GM13976 (cell line): Measurements from ENCODE around the gene ARRB1.

ENCODE experiments used
- DNase-seq: peaks from one replicate; pipeline ENCODE4 v3.0.0; 2012; ENCODE audit warnings: low spot score
- in situ Hi-C: fragments of 300-500 bp; cut with MboI; formaldehyde crosslinking; loops from one replicate; pipeline ENCODE4 v1.12.0; 2022; ENCODE audit warnings: low sequenced_read_pairs, mixed read lengths, inconsistent platforms; ENCODE audit not compliant: unreplicated experiment
- TF ChIP-seq, protein P1 (sequence below): IDR thresholded peaks from 2 replicates; pipeline ENCODE4 v1.5.1; 2012; ENCODE audit warnings: borderline replicate concordance, mild to moderate bottlenecking; ENCODE audit not compliant: insufficient read depth; ENCODE audit errors: extremely low read depth, missing control alignments, control extremely low read depth

Gene ARRB1

DNA sequence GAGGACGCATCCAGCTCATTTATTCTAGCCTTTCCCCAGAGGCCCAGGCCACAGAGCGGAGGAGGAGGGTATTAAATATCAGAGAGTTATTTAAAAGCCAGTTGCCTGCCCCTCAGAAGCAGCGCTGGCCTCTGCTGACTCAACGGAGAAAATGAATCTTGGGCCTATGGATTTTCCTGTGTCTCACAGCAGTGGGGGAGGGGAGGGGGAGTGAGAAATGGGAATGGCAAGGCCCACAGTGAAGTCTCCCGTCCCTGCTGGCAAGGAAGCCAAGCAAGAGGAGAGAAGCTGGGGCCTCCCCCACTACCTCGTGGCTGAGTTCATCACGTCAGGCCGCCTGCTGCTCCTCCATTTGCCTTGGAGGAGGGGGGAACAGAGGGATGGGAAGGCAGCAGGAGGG lies 115.4 kb downstream of the ARRB1 start:
- DNase-seq: no peak
- in situ Hi-C loops: no loop called here
- TF ChIP-seq, protein P1, sequence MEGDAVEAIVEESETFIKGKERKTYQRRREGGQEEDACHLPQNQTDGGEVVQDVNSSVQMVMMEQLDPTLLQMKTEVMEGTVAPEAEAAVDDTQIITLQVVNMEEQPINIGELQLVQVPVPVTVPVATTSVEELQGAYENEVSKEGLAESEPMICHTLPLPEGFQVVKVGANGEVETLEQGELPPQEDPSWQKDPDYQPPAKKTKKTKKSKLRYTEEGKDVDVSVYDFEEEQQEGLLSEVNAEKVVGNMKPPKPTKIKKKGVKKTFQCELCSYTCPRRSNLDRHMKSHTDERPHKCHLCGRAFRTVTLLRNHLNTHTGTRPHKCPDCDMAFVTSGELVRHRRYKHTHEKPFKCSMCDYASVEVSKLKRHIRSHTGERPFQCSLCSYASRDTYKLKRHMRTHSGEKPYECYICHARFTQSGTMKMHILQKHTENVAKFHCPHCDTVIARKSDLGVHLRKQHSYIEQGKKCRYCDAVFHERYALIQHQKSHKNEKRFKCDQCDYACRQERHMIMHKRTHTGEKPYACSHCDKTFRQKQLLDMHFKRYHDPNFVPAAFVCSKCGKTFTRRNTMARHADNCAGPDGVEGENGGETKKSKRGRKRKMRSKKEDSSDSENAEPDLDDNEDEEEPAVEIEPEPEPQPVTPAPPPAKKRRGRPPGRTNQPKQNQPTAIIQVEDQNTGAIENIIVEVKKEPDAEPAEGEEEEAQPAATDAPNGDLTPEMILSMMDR: no peak

DNA sequence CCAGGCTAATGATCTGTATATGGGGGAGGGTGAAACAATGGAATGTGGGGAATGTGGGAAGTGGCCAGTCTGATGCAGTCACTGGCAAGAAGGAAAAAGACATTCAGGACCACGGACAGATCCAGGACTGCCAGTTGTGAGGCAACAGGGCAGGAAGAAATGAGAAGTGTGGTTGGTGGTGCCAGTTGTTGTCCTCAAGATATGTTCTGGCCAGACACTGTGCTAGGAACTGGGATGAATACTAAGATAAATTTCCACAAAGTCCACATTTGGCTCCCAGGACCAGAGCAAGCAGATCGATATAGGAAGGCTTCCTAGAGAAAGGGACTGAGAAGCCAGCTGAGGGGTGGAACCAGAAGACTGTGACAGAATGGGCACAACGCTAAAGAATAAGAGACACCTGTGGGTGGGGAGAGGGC lies 117.7 kb downstream of the ARRB1 start:
- TF ChIP-seq, protein P1: no peak
- in situ Hi-C loops: no loop called here
- no peak for DNase-seq

DNA sequence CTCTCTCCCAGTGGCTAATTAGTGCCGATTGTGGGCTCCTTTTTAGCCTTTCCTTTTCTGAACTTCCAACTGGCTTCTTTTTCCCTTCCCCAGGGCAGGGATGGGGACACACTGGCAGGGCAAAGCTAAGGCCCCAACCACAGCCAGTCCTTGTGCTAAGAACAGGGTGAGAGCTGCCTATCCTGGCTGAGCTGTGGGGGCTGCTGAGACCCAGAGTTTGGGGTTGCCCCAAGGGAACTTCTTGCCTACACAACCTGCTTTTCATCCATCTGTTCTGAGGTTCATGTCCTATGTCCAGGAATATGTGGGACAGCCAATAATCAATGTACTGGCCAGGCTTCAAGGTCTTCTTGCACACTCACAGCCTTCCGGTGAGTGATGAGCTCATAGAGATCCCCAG lies 120.8 kb downstream of the ARRB1 start:
- TF ChIP-seq, protein P1: no peak
- in situ Hi-C loops: no loop called here

DNA sequence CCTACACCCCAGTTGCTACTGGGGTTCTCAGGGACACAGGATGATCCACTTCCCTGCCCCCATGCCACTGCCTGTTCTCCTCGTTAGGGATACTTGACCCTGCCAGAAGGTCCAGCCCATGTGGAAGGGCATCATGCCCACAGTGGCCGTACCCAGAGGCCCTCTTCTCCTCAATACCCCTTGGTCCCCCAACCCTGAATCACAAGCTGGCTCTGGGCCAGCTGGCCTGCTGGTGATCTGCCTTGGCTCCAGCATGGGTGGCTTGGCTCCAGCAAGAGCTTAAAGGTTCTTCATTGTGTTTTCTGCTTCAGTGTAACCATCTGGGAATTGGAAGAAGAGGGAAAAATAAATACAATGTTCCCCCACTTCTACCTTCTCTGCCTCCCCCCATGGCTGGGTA lies 122.0 kb downstream of the ARRB1 start:
- DNase-seq: no peak
- TF ChIP-seq, protein P1: no peak
- in situ Hi-C loops: no loop called here

More for the DNA sequence above, 120.8 kb downstream of the ARRB1 start:
- no peak for DNase-seq

DNA sequence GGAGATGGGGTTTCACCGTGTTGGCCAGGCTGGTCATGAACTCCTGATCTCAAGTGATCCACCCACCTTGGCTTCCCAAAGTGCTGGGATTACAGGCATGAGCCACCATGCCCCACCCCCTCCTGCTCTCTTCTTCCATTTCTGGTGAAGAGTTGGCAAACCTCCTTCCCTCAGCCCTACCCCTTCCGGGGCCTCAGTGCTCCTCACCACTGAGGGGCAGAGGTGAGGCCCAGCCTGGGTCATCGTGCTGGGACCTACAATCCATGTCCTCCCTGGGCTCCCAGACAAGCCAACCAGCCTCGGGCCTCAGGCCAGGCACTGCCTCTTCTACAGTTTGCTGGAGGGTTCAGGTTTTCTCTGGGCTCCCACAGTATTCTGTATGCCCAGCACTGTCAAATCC lies 125.7 kb downstream of the ARRB1 start:
- in situ Hi-C loops: no loop called here
- TF ChIP-seq, protein P1: no peak

DNA sequence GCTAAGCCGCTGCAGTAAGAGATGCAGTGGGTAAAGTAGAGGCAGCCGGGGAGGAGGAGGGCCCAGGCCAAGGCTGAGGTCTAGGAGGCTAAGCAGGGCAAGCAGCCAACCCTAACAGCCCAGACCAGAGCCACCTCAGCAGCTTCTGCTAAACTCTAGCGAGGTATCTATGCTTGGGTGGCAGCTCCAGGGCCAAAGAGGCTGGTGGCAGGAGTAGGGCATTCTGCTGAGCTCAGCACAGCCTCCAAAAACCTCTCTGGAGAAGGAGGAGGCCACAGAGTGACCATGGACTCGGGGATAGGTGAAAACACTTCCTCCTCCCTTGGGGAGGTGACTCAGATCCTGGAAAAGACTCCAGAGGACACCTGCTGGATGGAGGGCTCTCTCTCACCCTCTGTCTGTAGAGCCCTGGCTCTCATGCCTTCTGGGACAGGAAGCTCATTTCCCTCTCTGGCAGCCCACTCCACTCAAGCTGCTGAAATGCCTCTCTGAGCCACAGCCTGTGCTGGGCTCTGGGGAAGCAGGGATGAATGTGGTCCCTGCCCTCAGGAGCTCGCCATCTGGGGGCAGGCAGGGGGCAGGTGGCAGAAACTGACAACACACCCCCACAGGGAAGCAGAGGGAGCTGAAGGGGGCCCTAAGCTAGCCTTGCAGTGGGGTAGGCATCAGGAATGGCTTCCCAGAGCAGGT lies 127.4 kb downstream of the ARRB1 start:
- TF ChIP-seq, protein P1: no peak
- in situ Hi-C loops: loop anchor here (25.0 kb wide), 1 partner anchor 287 kb away; the partner anchor contains the start of genes SPCS2 and XRRA1
- DNase-seq: no peak

More for the DNA sequence above, 125.7 kb downstream of the ARRB1 start:
- DNase-seq: no peak

DNA sequence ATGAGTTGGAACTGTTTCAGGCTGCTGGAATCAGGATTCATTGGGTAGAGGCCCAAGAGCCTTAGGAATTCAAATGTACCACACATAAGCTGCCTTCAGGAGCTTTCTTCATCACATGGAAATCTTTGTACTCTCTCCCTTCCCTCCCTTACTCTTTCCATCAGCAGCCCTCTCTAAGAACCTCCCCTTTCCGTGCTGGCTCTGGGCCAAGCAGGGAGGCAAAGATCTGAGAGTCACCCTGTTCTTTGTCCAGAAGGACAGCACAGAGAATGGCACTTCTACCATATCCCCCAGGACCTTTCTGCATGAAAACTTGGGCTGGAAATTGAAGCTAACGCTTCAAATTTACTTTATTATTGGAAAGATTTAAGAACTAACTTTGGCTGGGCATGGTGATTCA lies 131.6 kb downstream of the ARRB1 start:
- TF ChIP-seq, protein P1: no peak
- DNase-seq: no peak
- in situ Hi-C loops: loop anchor here (10.0 to 25.0 kb wide), 2 partner anchors 195 to 283 kb away; partner anchors contain the start of genes SPCS2 and XRRA1
